ENCODE measurements around the gene ATP6V0D1. TPM values are rescaled to one million over a fixed set of nuclear protein-coding genes. Genes with fewer than 3 reads are reported as not detected.

ATP6V0D1 gene
- polyA plus RNA-seq, 1 of the 3 experiments (the other 2 are of a cell fraction) = 135 TPM

GRCh38 chr16:67528222-67528869, 47.4 kb upstream of the ATP6V0D1 start, which contains the start of gene RIPOR1 (continued):
- TF ChIP-seq USF1 (IDR thresholded peaks at IDR 0.05; ENCODE audit: borderline replicate concordance, low read depth) (no peak), JUND (IDR thresholded peaks at IDR 0.05) (no peak)

GRCh38 chr16:67526149-67526791, 45.3 kb upstream of the ATP6V0D1 start:
- peaks cover 10% of the 10 kb centered on the region for H4K20me1 ChIP-seq (ENCODE audit: insufficient read depth)
- no peak overlapping the region for H3K27ac ChIP-seq (ENCODE audit: low read depth in 2 of 2, low read length in 1 of 2)
- peaks cover 18 to 19% of the 10 kb centered on the region in 2 experiments; a peak in 3 of 4 replicates for H3K4me1 ChIP-seq (ENCODE audit: control insufficient read depth in 1 of 2, insufficient read depth in 2 of 2, low read depth in 1 of 2, low read length in 1 of 2)
- no peak overlapping the region for H2AFZ ChIP-seq (ENCODE audit: low read depth)
- no peaks in the 10 kb centered on the region for H3K9me2 ChIP-seq
- no peak overlapping the region for H3K4me2 ChIP-seq
- no peaks in the 10 kb centered on the region for H3K27me3 ChIP-seq (ENCODE audit: insufficient read depth)
- WGBS (ENCODE audit: low lambda C conversion rate) = 71% methylated on average over 2 of the region's 3 CpGs
- no peak for DNase-seq
- H3K36me3 ChIP-seq (replicated peaks in 1 of 2; ENCODE audit: control insufficient read depth in 1 of 2, insufficient read depth in 2 of 2, low read length in 1 of 2) = no peaks in the 10 kb centered on the region
- no peak overlapping the region for H3K9ac ChIP-seq
- peaks cover 23% of the 10 kb centered on the region for H3K79me2 ChIP-seq (ENCODE audit: insufficient read depth)
- TF ChIP-seq CHD2 (IDR thresholded peaks at IDR 0.05; ENCODE audit: low read length, partially characterized antibody) = no peak
- TF ChIP-seq RCOR1 (IDR thresholded peaks at IDR 0.05; ENCODE audit: low read length) = no peak
- no peak for TF ChIP-seq NRF1 (IDR thresholded peaks at IDR 0.05; ENCODE audit: low read depth, low read length)
- TF ChIP-seq MAX (IDR thresholded peaks at IDR 0.05; ENCODE audit: low read depth) = no peak
- no peak for TF ChIP-seq RXRA (IDR thresholded peaks at IDR 0.05; ENCODE audit: borderline replicate concordance, low read depth)
- TF ChIP-seq GATA2 (CRISPR knock-in tag; IDR thresholded peaks at IDR 0.05) = no peak
- no peak for TF ChIP-seq FOXM1 (IDR thresholded peaks at IDR 0.05; ENCODE audit: low read depth)
- TF ChIP-seq YY1 (IDR thresholded peaks at IDR 0.05; ENCODE audit: low read depth) = no peak
- TF ChIP-seq, protein P1, sequence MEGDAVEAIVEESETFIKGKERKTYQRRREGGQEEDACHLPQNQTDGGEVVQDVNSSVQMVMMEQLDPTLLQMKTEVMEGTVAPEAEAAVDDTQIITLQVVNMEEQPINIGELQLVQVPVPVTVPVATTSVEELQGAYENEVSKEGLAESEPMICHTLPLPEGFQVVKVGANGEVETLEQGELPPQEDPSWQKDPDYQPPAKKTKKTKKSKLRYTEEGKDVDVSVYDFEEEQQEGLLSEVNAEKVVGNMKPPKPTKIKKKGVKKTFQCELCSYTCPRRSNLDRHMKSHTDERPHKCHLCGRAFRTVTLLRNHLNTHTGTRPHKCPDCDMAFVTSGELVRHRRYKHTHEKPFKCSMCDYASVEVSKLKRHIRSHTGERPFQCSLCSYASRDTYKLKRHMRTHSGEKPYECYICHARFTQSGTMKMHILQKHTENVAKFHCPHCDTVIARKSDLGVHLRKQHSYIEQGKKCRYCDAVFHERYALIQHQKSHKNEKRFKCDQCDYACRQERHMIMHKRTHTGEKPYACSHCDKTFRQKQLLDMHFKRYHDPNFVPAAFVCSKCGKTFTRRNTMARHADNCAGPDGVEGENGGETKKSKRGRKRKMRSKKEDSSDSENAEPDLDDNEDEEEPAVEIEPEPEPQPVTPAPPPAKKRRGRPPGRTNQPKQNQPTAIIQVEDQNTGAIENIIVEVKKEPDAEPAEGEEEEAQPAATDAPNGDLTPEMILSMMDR (IDR thresholded peaks at IDR 0.05) = no peak
- no peak for TF ChIP-seq SMC3 (IDR thresholded peaks at IDR 0.05; ENCODE audit: low read depth, low read length)
- no peak for TF ChIP-seq GABPA (IDR thresholded peaks at IDR 0.05; ENCODE audit: low read depth)
- TF ChIP-seq EZH2phosphoT487 (IDR thresholded peaks at IDR 0.05; ENCODE audit: borderline replicate concordance, low read depth) = no peak
- POLR2A ChIA-PET = interaction anchor here (1.3 kb wide), 1 partner anchor 12 kb away, joined by 3 read pairs; no protein-coding TSS in a partner anchor
- no peak overlapping the region for H3K4me3 ChIP-seq (ENCODE audit: low read depth in 2 of 2, low read length in 1 of 2)
- CTCF ChIA-PET = interaction anchor here (0.8 to 9.3 kb wide), 8 partner anchors 9 to 138 kb away, joined by 3 to 246 read pairs (median 5); partner anchors contain the start of genes ACD, C16orf86, CARMIL2 and CTCF
- no peaks in the 10 kb centered on the region for H3K9me3 ChIP-seq
- peaks cover 20% of the 10 kb centered on the region for H3F3A ChIP-seq (replicated peaks; ENCODE audit: insufficient read depth)

Measured in SK-N-SH (cell line).